ENCODE data around the gene APOBEC4.
"Not testable (repeated sequence)": the region's sequence is repeated elsewhere in the genome, so short reads cannot be mapped to it uniquely, and the experiment has no call there.

Gene APOBEC4, protein sequence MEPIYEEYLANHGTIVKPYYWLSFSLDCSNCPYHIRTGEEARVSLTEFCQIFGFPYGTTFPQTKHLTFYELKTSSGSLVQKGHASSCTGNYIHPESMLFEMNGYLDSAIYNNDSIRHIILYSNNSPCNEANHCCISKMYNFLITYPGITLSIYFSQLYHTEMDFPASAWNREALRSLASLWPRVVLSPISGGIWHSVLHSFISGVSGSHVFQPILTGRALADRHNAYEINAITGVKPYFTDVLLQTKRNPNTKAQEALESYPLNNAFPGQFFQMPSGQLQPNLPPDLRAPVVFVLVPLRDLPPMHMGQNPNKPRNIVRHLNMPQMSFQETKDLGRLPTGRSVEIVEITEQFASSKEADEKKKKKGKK

DNA sequence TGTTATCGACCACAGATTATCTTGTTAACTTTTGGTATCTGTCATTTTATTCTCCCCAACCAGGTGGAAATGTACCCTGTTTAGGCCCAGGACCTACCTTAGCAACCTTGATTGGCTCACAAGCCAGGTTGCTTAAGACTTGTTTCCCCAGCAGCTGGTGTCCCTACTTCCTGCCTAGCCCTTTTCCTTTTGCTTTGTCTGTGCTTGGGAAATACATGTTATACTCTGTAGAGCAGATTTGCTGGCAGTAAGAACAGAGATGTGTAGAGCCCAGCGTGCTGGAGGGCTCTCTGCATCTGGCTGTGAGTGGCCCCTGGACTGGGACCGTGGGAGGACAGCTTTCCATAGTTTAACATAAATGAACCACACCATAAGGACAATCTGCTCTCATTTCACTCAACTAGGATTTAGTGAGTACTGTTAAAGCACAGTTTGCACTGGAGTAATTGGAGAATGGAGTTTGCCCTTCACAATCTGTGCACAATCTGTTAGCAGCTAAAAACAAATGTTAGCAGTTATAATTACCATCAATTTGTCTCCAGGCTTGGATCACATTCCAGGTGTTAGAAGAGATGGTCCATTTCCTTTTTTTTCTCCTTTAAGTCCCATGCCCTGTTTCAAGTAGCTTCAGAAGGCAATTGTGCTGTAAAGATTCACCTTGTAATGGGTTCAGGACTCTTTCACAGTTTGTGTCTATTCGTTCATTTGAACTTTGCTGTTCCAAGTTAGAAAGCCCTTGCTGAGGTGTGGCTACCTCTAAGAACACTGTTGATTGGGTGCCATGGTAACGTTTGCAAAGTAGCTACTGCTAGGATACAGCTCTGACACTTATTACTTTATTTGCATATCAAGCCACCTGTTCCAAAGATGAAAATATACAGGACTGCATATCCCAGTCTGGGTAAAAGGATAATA is at the start of gene APOBEC4:
APOBEC4 (minus strand) TSS at position 770 of the 915 bp plus-strand sequence. CDS start 4,535 bp downstream, outside the sequence.
- DNase-seq: peak; percentile 23

DNA sequence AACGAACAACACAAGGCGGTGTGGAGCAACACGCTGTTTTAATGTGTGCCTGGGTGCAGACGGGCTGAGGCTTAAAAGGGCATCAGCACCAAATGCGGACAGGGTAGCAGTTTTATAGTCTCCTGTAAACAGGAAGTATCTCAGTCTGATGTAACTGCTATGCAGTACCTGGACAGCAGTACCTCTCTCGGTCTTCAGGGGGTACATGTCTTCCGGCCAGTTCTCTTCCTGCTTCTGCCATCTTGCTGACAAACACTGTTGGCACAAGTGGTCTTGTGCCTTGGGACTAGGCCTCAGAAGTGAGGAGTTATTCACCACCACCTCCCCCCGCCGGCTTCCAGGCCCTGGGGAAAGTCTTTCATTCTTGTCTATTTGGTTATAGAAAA is 49.7 kb upstream of the APOBEC4 start:
- DNase-seq: no peak

DNA sequence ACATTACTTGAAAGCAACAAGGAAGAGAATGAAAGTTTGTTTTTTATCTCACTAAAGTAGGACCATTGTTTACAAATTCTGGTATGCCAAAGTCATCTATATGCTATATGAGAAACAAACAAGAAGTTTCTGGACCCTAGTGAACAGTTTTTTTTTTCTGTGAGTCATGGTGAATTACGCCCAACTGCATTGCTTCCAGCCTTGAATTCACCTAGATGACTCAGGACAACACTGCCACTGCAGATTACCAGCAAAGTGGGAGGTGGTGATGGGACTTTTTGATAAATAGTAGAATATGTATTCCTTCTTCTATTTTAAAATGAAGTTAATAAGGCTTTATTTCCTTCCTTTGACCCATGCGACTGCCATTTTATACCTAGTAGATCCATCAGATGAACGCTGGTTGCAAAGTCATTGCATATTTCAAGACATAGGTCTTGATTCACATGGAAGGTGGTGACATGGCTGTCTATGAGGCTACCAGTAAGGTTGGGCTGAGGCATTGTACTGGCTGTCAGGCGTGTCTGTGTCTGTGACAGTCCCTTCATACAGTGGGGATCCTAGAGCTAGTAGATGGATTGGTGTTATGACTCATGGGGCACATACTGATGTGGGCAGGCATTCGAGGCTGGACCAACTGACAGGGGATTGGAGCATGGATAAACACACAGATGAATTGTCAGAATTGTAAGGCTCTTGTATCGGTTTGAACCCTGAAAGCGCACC is 49.1 kb upstream of the APOBEC4 start:
- no peak for DNase-seq

DNA sequence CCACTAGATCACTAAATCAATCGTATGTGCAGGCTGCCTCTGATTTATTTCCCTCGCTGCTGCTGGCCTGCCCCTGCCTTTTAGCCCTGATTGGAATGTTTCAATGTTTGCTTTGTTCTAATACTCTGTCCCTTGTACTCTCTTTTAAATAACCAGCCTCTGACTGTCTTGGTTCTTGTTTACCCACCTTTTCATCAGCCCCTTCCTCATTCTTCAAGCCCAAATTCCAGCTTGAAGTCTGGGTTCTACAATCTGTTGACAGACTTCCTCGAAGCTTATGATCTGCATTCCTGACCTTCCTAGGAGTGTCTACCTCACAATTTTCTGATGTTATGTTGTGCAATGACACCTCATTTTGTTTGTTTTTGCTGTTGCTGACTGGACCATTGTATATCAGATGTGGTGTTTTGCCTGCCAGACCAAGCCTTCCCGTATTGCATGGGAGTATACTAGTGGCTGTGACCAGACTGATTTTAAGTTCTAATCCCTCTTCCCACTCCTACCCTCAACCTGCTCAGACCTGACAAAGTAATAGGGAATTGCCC is 46.6 kb upstream of the APOBEC4 start:
- DNase-seq: no peak

DNA sequence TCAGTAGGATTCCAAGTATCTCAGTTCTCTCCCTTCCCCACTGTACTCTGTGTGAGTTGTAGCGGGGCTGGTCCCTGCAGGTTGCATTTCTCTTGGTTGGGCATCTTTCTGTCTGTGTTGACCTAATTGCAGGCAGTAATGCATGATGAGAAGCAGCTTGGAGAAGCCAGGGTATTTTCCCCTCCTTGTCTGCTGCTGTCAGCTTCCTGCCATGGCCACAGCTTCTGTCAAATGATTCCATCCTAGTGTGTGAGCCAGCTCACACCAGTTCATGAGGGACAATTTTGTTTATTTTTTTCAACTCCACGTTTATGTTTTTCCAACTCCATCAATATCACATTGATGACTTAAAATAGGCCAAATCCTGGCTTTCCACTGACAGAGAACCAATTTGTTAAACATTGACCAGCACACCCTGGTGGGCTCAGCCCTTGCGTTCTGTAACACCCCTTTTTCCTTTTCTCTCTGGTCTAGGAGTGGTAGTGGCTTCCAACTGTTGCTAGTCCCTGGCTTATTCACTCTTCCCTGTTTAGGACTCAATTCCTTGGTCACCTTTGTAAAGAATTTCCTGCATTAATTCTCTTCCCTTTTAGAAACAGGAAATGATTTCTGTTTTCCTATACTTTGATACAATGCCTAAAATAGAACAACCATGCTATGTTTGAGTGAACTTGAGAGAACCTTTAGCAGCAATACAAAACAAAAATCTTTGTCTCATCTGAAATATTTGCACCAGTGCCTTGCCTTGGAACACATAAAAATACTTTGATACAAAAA is 44.9 kb upstream of the APOBEC4 start:
- no peak for DNase-seq

DNA sequence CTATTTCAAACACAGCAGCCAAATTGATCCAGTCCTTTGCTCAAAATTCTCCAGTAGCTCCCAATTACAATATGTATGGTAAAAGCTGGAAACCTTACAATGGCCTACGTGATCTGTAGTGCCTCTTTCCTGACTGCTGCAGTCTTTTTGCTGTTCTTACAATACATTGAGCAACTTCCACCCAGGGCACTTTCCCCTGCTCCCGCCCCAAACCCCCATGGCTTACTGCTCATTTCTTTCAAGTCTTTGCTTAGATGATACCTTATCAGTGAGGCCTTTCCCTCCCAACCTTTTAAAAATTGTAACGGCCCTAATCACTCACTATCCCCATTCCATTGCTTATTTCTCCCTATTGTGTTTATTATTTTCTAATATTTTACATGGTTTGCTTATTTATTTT is 43.9 kb upstream of the APOBEC4 start:
- DNase-seq: no peak

DNA sequence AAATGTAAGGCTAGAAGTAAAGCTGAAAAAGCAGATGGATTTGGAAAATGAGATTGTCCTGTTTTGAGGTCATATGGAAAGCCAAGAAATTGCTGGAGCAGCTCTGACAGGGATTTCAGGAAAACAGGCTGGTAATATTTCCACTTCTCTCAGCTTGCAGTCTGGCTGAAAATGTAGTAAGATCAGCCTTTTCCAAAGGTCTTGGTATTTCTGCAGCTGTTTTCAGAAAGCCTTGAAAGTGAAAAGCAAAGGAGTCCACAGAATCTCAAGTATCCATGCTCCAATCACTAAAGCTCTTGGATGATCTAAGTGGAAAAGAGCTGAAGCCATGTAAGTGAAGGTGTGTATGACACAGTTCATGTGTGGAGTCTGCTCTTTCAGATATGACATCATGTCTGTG is 41.6 kb upstream of the APOBEC4 start:
- no peak for DNase-seq

DNA sequence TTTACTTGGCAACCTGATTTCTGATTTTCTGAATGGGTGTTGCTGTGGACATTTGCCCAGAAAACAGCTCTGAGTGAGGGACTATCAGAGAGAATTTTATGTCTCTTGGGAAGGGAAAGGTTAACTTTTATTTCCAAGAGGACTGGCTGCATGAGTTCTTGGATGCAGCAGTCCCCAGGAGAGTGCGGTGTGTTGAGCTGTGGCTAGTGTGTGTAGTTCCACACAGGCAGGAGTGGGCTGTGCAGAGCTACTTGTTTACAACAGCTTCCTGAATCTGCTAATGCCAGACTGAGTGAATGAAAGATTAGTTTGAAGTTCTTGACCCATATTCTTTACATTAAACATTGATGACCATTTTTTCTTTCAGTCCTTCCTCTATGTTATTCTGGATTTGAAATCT is 41.0 kb upstream of the APOBEC4 start:
- DNase-seq: no peak

DNA sequence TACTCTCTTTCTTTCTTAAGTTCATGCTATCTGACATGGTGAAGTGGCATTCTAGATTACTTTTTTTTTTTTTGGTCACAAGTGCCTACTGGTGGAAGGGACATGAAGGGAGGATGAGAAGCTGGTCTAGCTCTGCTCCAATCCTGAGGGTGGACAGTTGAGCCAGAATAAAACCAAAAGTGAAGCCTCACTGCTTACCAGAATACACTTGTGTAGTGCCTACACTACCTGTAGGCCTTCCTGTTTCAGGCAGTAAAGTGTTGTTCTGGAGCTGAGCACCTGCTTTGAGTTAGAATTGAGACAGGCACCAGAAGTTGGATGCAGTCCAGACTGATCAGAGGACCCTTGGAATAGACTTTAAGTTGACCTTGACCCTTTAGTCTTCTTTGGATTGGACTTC is 40.4 kb upstream of the APOBEC4 start:
- no peak for DNase-seq

DNA sequence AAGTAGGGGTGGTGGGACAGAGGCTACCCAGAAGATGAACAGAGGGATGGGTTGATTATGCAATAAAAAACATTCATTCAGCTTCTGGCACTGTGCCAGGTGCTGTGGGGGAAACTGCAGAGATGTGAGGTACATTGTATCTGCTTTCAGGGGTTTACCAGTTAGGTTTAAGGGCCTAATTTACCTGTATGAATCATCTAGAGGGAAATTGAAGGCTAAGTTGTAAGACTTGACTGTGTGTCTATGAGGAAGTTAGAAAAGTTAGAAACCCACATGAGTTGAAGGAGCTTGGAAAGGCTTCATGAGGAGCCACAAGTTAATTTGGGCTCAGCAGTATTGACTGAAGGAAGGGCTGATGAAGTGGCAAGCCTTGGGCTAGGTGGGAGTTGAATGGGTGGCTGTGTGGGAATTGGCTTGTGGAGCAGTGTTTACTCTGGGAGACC is 36.7 kb upstream of the APOBEC4 start:
- no peak for DNase-seq

DNA sequence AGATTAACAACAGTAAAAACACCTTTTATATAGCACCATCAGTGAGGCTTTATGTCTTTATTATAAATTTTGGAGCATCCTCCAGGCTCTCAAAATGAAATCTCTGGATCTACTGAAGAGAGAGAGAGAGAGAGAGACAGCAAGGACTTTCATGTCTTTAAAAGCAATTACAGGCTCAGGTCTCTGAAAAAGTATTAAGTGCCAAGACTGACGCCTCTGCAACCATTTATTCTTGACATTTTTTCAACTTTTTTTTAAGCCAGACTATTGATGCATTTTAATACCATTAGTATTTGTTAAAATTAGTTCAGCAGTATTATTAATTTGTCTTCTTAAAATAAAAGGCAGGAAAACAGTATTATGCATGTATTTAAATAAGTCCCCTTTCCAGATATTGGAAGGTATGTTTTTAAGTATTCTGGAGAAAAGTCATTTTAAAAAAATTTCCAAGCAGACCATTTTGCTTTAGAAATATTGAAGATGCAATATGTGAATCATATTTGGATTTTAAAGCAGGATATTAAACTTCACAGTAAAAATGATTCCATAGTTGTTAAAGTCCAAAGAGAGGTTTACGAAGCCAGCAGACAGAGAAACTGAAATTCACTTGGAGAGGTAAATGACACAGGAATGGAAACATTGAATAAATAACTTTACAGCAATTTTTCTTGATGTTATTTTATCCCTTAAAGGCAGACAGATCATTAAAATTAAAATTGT is 35.4 kb upstream of the APOBEC4 start:
- no peak for DNase-seq

DNA sequence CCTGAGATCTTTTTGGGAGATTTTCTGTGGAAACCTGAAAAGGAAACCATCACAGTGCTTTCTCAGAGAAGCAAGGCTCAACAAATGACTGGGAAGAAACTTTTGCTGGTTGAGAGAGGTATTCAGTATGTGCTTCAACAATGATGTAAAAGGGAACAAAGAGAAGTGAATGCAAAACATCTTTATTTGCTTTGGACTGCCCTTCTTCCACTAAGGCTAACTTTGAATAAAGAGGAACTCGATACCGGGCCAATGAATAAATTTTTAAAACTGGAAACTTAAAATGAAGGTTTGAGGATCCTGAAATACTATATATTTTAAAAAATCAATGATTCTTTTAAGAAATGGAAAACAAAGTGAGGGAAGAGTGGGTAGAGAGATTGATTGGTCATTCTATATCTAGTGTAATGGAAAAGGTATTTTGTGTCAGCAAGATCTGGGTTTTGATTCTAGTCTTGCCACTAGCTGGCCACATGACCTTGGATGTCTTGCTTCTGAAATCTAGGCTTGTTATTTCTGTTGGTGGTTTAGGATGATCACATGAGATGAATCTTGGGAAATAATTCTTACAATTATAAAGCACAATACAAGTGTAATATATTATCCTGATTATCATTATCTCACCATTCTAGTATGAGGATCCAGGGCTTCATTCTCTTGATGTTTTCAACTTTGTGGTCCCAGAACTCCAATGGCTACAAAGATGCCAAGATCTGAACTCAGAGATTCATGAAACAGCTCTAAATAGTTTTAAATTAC is 34.6 kb upstream of the APOBEC4 start:
- DNase-seq: no peak

DNA sequence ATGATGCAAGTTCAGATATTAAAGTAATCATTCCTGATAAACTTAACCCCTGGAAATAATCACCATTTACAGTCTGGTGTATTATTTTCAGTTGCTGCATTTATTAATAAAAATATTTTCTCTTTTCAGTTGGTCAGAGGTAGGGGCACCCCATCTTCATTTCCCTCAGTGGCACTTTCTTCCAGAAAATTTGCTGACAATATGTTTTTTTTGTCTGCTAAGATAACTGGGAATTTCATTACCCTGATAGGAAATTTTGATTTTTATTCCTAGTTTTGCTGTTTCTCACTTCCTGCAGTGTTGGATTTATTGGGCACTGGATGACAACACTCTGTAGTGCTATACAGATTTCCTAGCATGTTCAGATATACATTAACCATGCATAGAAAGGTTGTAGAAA is 33.1 kb upstream of the APOBEC4 start:
- no peak for DNase-seq

DNA sequence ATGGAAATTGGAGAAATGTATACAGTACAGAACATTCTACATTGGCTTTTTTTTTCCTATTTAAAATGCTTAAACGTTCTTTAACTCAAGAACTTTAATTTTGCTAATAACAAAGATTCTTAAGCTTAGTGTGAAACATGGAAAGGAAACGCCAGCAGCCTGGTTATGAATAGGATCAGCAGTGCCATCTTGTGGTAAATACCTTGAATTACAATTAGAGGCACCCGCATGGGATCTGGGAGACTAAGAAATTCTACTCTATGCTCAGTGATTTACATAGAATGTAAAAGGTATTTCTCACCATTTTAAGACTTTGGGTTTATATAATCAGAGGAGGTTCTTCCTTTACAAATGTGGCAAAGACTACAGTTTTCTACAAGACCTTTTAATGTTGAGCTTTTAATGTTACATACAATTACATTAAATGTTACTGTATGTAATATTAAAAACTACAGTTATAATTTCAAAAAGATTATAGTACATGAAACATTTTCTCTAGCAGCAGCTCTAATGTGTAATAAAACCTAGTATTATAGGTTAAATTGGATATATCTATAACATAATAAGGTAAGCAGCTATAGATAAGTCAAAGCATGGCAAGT is 32.1 kb upstream of the APOBEC4 start:
- peak; percentile 70 for DNase-seq

DNA sequence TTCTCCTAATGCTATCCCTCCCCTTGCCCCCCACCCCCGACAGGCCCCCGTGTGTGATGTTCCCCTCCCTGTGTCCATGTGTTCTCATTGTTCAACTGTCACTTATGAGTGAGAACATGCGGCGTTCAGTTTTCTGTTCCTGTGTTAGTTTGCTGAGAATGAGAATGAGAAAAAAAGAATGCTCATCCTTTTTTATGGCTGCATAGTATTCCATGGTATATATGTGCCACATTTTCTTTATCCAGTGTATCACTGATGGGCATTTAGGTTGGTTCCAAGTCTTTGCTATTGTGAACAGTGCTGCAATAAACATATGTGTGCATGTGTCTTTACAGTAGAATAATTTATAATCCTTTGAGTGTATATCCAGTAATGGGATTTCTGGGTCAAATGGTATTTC is 26.2 kb upstream of the APOBEC4 start:
- not testable (repeated sequence) for DNase-seq

DNA sequence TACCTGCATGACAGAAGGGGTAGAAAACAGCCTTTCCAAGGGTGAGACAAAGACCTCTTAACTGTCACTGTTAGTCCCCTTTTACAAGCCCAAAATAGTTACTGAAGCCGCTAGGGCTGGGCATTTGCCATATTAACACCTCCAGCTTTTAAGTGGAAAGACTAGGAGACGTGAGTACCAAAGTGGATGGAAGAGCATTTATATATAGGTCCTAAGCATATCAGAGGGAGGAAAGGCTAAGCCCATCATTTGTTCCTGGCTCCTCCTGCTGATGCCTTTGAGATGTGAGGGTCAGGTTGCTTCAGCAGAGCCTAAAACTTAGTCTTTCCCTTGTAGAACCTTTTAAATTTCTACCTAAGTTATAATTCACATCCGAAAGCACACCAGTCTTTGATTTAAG is 25.7 kb upstream of the APOBEC4 start:
- no peak for DNase-seq

DNA sequence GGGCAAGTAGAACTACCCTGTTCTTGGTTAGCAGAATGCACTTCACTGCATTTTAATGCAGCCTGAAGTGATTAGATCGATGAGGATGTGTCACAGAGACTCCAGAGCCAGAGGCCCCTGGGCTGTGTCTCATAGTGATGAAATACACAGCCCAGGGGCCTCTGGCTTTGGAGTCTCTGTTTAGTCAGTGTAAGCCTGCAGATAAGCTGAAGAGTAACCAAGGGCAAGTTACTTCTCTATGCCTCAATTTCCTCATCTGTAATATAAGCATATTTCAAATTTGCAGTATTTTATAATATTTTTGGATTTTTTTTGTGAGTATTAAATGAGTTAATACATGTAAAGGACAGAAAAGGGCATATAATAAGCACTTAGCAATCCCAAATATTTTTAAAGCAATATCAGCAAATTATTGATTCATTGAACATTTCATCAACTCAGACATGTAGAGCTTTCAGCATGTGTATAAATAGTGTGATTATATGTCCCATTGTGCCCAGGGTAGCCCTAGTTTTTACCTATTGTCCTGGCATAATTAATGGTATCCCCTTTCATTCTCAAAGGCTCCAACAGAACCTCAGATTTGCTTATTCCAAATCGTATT is 23.6 kb upstream of the APOBEC4 start:
- DNase-seq: no peak

DNA sequence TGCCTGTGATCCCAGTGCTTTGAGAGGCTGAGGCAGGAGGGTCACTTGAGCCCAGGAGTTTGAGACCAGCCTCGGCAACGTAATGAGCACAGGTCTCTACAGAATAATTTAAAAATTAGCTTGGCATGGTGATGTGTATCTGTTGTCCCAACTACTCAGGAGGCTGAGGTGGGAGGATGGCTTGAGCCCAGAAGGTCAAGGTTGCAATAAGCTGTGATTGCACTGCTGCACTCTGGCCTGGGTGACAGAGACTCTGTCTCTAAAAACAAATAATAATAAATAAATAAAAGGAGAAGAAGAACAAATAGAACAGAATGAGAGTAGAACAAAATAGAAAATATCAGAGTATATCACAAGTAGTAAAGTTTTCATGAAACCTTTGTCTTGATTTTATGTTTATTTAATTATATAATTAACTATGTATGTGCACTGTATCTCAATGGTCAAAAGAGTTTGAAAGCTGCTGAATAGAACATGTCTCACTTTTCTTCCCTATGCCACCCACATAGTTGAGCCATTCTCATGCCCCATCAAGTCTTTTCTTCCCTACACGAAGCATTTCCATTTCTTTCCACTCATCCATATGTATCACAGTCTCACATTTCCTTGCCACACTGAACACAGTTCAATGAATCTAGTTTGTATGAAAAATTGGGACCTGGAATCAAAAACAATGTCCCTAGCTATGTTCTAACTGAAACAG is 22.9 kb upstream of the APOBEC4 start:
- DNase-seq: no peak

DNA sequence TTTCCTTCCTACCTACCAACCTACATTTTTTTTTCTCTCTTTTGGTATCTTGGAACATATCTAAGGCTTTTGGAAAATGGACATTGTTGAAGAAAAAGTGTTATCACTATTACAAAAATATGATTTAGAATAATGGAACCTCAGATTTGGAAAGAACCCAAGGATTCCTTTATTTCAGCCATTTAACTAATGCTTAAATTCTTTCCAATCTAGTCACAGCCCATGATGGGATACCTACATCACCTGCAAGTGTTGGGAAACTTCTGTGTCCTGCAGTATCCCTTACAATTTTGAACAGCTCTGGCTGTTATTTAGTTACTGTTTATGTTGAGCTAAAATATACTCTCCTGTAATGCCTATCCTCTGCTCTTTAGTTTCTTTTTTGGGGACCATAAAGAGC is 22.3 kb upstream of the APOBEC4 start:
- DNase-seq: no peak
